PFSK-1 (cell line): ENCODE data around the gene PIKFYVE.

ENCODE experiments used
- POLR2AphosphoS5 ChIP-seq: IDR thresholded peaks from 2 replicates; pipeline ENCODE4 v1.6.1; 2012; ENCODE audit warnings: low read depth, mild to moderate bottlenecking, control low read depth, low read length, moderate library complexity
- TF ChIP-seq, protein P1 (sequence below), 2 experiments: IDR thresholded peaks; 2 replicates each; pipeline versions ENCODE4 v1.6.1 to v1.8.0; 2011 to 2012; ENCODE audit warnings: low read depth in 2 of 2, low read length in 2 of 2, control low read depth in 1 of 2, inconsistent platforms in 1 of 2, mild to moderate bottlenecking in 1 of 2, moderate library complexity in 1 of 2; ENCODE audit not compliant: insufficient read depth in 1 of 2

GRCh38 chr2:208234786-208235185 is 31.3 kb upstream of the PIKFYVE start:
- TF ChIP-seq, protein P1, sequence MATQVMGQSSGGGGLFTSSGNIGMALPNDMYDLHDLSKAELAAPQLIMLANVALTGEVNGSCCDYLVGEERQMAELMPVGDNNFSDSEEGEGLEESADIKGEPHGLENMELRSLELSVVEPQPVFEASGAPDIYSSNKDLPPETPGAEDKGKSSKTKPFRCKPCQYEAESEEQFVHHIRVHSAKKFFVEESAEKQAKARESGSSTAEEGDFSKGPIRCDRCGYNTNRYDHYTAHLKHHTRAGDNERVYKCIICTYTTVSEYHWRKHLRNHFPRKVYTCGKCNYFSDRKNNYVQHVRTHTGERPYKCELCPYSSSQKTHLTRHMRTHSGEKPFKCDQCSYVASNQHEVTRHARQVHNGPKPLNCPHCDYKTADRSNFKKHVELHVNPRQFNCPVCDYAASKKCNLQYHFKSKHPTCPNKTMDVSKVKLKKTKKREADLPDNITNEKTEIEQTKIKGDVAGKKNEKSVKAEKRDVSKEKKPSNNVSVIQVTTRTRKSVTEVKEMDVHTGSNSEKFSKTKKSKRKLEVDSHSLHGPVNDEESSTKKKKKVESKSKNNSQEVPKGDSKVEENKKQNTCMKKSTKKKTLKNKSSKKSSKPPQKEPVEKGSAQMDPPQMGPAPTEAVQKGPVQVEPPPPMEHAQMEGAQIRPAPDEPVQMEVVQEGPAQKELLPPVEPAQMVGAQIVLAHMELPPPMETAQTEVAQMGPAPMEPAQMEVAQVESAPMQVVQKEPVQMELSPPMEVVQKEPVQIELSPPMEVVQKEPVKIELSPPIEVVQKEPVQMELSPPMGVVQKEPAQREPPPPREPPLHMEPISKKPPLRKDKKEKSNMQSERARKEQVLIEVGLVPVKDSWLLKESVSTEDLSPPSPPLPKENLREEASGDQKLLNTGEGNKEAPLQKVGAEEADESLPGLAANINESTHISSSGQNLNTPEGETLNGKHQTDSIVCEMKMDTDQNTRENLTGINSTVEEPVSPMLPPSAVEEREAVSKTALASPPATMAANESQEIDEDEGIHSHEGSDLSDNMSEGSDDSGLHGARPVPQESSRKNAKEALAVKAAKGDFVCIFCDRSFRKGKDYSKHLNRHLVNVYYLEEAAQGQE (IDR thresholded peaks at IDR 0.05; ENCODE audit: insufficient read depth in 1 of 2, low read depth in 2 of 2, low read length in 2 of 2) = no peak
- no peak for TF ChIP-seq POLR2AphosphoS5
